Astrocyte of the spinal cord (primary cell): Measurements from ENCODE around the gene RRAD.

ENCODE experiments used
- DNase-seq: peaks from one replicate; pipeline ENCODE4 v3.0.0; 2011; ENCODE audit warnings: low read depth, low spot score
- H3K4me3 ChIP-seq: 2 replicates; pipeline ENCODE4 v1.5.1; 2011; ENCODE audit warnings: low read depth, mild to moderate bottlenecking, low read length, moderate library complexity
- in situ Hi-C: cut with HindIII; loops from 2 replicates; pipeline ENCODE4 v1.10.0; 2017; ENCODE audit warnings: low sequenced_read_pairs
- TF ChIP-seq, protein P1 (sequence below): IDR thresholded peaks from 2 replicates; pipeline ENCODE4 v1.5.1; 2012; ENCODE audit warnings: low read depth, mild to moderate bottlenecking, low read length, inconsistent platforms

Gene RRAD

GRCh38 chr16:66904846-66905632 is 20.3 kb downstream of the RRAD start:
- in situ Hi-C loops: no loop called here
- no peak for DNase-seq
- H3K4me3 ChIP-seq: no peak overlapping the region
- TF ChIP-seq, protein P1, sequence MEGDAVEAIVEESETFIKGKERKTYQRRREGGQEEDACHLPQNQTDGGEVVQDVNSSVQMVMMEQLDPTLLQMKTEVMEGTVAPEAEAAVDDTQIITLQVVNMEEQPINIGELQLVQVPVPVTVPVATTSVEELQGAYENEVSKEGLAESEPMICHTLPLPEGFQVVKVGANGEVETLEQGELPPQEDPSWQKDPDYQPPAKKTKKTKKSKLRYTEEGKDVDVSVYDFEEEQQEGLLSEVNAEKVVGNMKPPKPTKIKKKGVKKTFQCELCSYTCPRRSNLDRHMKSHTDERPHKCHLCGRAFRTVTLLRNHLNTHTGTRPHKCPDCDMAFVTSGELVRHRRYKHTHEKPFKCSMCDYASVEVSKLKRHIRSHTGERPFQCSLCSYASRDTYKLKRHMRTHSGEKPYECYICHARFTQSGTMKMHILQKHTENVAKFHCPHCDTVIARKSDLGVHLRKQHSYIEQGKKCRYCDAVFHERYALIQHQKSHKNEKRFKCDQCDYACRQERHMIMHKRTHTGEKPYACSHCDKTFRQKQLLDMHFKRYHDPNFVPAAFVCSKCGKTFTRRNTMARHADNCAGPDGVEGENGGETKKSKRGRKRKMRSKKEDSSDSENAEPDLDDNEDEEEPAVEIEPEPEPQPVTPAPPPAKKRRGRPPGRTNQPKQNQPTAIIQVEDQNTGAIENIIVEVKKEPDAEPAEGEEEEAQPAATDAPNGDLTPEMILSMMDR: no peak

DNA sequence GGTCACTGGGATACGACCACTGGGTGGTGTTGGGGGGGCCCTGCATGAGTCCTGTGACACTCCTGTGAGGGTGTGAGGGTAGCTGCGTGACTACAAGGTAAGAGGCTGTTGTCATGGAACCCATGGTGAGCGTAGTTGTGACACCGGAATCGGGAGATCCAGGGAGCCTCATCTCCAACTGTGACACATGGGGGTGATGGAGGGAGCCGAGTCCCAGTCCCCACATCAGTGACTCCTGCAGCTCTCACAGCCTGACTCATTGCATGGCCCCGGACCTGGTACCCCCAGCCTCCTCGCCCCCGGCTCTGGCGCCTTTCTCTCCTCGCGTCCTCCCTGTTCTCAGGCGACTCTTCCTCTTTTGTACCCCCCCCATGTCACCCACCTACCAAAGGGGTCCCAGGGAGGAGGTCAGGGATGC is 20.9 kb downstream of the RRAD start:
- no peak overlapping the region for H3K4me3 ChIP-seq
- DNase-seq: no peak
- in situ Hi-C loops: no loop called here
- TF ChIP-seq, protein P1: no peak

- TF ChIP-seq, protein P1: no peak
- no peak overlapping the region for H3K4me3 ChIP-seq
- DNase-seq: no peak
- in situ Hi-C loops: no loop called here
These were observed 21.5 kb downstream of the RRAD start for GRCh38 chr16:66903544-66904427.

GRCh38 chr16:66902648-66903543 is 22.4 kb downstream of the RRAD start:
- DNase-seq: no peak
- H3K4me3 ChIP-seq: no peak overlapping the region
- in situ Hi-C loops: no loop called here
- TF ChIP-seq, protein P1: no peak

DNA sequence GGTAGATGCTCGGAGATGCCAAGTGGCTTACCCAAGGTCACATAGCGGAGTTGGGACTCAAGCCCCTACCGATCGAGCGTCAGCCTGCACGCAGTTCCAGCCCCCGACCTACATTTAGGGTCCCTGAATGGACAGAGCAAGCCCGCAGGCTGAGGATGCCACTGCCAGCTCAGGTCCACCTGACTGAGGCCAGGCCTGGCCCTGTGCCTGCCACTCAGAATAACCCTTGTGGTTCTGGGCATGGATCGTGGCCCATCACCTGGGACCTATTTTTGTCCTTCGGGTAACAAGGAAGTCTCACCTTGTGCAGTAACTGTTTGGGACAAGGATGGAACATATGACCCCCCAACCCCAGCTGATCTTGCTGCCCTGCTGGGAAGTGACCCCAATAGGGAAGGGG is 23.7 kb downstream of the RRAD start:
- H3K4me3 ChIP-seq: no peak overlapping the region
- no peak for DNase-seq
- in situ Hi-C loops: no loop called here
- TF ChIP-seq, protein P1: no peak
